K562 (cell line): ENCODE data around the gene ETS2. TPM values are rescaled to one million over a fixed set of nuclear protein-coding genes. Genes with fewer than 3 reads are reported as not detected.

Source experiments
- ARID1B ChIP-seq: fragments of 450-650 bp; IDR thresholded peaks from 2 replicates; pipeline ENCODE4 v1.6.1; 2016; ENCODE audit warnings: antibody characterized with exemption, mild to moderate bottlenecking, inconsistent platforms
- ARID2 ChIP-seq: fragments of 450-650 bp; IDR thresholded peaks from 2 replicates; pipeline ENCODE4 v1.6.1; 2017; ENCODE audit warnings: antibody characterized with exemption, mild to moderate bottlenecking
- BHLHE40 ChIP-seq: IDR thresholded peaks from 2 replicates; pipeline ENCODE4 v1.6.1; 2011; ENCODE audit warnings: low read length, improper control_type of control experiment
- ETV1 ChIP-seq: fragments of 450-650 bp; conservative IDR thresholded peaks from 2 replicates; pipeline ENCODE4 v1.6.1; 2016; ENCODE audit warnings: missing genetic modification characterization, control low read depth, low read depth, missing compliant biosample characterization
- GABPA ChIP-seq: fragments of 200-800 bp; sonication (Bioruptor generic); conservative IDR thresholded peaks from 2 replicates; pipeline ENCODE4 v1.6.1; 2016; ENCODE audit warnings: low read depth, missing genetic modification characterization, missing compliant biosample characterization
- HIVEP1 ChIP-seq: fragments of 250-450 bp; sonication (Bioruptor Pico); IDR thresholded peaks from 2 replicates; pipeline ENCODE4 v1.4.0; 2020; ENCODE audit warnings: mild to moderate bottlenecking
- HSF4 ChIP-seq: fragments of 250-450 bp; sonication (Bioruptor Pico); IDR thresholded peaks from 2 replicates; pipeline ENCODE4 v2.1.2; 2022; ENCODE audit warnings: mild to moderate bottlenecking, moderate library complexity, borderline replicate concordance
- L3MBTL2 ChIP-seq: fragments of 450-650 bp; IDR thresholded peaks from 2 replicates; pipeline ENCODE4 v1.6.1; 2016; ENCODE audit warnings: mild to moderate bottlenecking, moderate library complexity
- RREB1 ChIP-seq: fragments of 250-450 bp; sonication (Bioruptor Pico); IDR thresholded peaks from 2 replicates; pipeline ENCODE4 v1.4.0; 2020
- SMAD4 ChIP-seq: fragments of 250-450 bp; sonication (Bioruptor Pico); conservative IDR thresholded peaks from 2 replicates; pipeline ENCODE4 v1.8.0; 2021; ENCODE audit warnings: inconsistent platforms, mild to moderate bottlenecking, moderate library complexity
- STAG1 ChIP-seq: sonication (generic); formaldehyde crosslinking; IDR thresholded peaks from 2 replicates; pipeline ENCODE4 v1.5.0; 2020; ENCODE audit warnings: missing genetic modification reagents, borderline replicate concordance
- TARDBP ChIP-seq: fragments of 450-650 bp; IDR thresholded peaks from 2 replicates; pipeline ENCODE4 v1.6.1; 2016
- TCF7 ChIP-seq: sonication (generic); IDR thresholded peaks from 2 replicates; pipeline ENCODE4 v1.6.1; 2016; ENCODE audit warnings: antibody characterized with exemption, borderline replicate concordance
- ZBTB43 ChIP-seq: sonication (generic); formaldehyde crosslinking; IDR thresholded peaks from 2 replicates; pipeline ENCODE4 v1.8.0; 2023; ENCODE audit warnings: mild to moderate bottlenecking, missing genetic modification reagents
- ZNF644 ChIP-seq: fragments of 200-800 bp; sonication (Bioruptor generic); IDR thresholded peaks from 2 replicates; pipeline ENCODE4 v1.6.1; 2016; ENCODE audit warnings: low read depth, missing genetic modification characterization, missing compliant biosample characterization
- ZNF740 ChIP-seq, 3 experiments: fragments of 200-800 bp in 1 of 3; sonication (Bioruptor generic) in 1 of 3; sonication (generic) in 1 of 3; formaldehyde crosslinking in 1 of 3; IDR thresholded peaks; 2 replicates each; pipeline versions ENCODE4 v1.6.1 to v1.8.0; 2016 to 2022; ENCODE audit warnings: mild to moderate bottlenecking in 2 of 3, missing compliant biosample characterization in 2 of 3, missing genetic modification characterization in 2 of 3, missing genetic modification reagents in 1 of 3
- polyA plus RNA-seq, 8 experiments: library from polyadenylated mRNA; depleted of rRNA in 4 of 8; stranded (reverse) in 5 of 8; unstranded in 3 of 8; fragments of >200 nt; fragmentation: Nextera tagmentation in 2 of 8; fragmentation: Illumina TruSeq in 1 of 8; extraction: Ambion mirVana in 2 of 8; extraction: Trizol in 1 of 8; gene quantifications; 2 replicates each; pipeline versions ENCODE4 v1.2.1 to v1.2.3, GENCODE V29; 2011 to 2014; ENCODE audit warnings: inconsistent platforms in 1 of 8, missing spikeins in 1 of 8
- total RNA-seq, 7 experiments: library from RNA; depleted of rRNA in 6 of 7; stranded (reverse); fragments of >200 nt in 6 of 7; fragmentation: Illumina TruSeq in 2 of 7; extraction: Trizol in 2 of 7; gene quantifications; 2 replicates each; pipeline versions ENCODE4 v1.2.1 to v1.2.3, GENCODE V29; 2011 to 2021; ENCODE audit warnings: low replicate concordance in 1 of 7
- TF ChIP-seq, protein P1 (sequence below): sonication (generic); IDR thresholded peaks from 2 replicates; pipeline ENCODE4 v1.6.1; 2016
- TF ChIP-seq, protein P2 (sequence below): fragments of 450-650 bp; formaldehyde crosslinking; IDR thresholded peaks from 2 replicates; pipeline ENCODE4 v1.4.0; 2022; ENCODE audit warnings: missing genetic modification characterization

ETS2 gene
- total and polyA plus RNA-seq, 9 of the 15 experiments (the other 6 are each of a cell fraction or from before 2014, with no cell fraction given), result 1.7 to 24.4 (median 12.2) TPM

- TF ChIP-seq SMAD4 (CRISPR knock-in tag) (peak; percentile 78), BHLHE40 (peak; percentile 67; the same call in 1 of the 2 replicates), ARID1B (peak; percentile 81), ARID2 (no peak), HIVEP1 (no peak), RREB1 (CRISPR knock-in tag) (no peak), TCF7 (no peak), HSF4 (CRISPR knock-in tag) (peak; percentile 21; the same call in 1 of the 2 replicates), GABPA (no peak; the same call in 1 of the 2 replicates), STAG1 (CRISPR knock-in tag) (no peak), ZBTB43 (CRISPR knock-in tag) (no peak), L3MBTL2 (peak; percentile 92), ETV1 (tag) (no peak), ZNF644 (tag) (no peak), TARDBP (no peak), ZNF740 (CRISPR knock-in tag; IDR thresholded peaks at IDR 0.05) (no peak), ZNF740 (tag; IDR thresholded peaks at IDR 0.05) (peak in 1 of 2 experiments; percentile 21; a peak in 1 of 4 replicates)
- TF ChIP-seq, protein P1, sequence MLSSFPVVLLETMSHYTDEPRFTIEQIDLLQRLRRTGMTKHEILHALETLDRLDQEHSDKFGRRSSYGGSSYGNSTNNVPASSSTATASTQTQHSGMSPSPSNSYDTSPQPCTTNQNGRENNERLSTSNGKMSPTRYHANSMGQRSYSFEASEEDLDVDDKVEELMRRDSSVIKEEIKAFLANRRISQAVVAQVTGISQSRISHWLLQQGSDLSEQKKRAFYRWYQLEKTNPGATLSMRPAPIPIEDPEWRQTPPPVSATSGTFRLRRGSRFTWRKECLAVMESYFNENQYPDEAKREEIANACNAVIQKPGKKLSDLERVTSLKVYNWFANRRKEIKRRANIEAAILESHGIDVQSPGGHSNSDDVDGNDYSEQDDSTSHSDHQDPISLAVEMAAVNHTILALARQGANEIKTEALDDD, result no peak
- TF ChIP-seq, protein P2, sequence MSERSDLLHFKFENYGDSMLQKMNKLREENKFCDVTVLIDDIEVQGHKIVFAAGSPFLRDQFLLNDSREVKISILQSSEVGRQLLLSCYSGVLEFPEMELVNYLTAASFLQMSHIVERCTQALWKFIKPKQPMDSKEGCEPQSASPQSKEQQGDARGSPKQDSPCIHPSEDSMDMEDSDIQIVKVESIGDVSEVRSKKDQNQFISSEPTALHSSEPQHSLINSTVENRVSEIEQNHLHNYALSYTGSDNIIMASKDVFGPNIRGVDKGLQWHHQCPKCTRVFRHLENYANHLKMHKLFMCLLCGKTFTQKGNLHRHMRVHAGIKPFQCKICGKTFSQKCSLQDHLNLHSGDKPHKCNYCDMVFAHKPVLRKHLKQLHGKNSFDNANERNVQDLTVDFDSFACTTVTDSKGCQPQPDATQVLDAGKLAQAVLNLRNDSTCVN, result no peak
Measured at GRCh38 chr21:38850277-38850951, 44.7 kb downstream of the ETS2 start (continued).
